GM18907 (cell line): ENCODE data around the gene ATP5F1D.
"Not testable (repeated sequence)": the region's sequence is repeated elsewhere in the genome, so short reads cannot be mapped to it uniquely, and the experiment has no call there.

Experiments used
- ATAC-seq: cut with Tn5 transposase; IDR thresholded peaks from one replicate; pipeline ENCODE4 v1.9.1; 2021; ENCODE audit warnings: mild to moderate bottlenecking, moderate library complexity; ENCODE audit not compliant: unreplicated experiment

Gene ATP5F1D

DNA sequence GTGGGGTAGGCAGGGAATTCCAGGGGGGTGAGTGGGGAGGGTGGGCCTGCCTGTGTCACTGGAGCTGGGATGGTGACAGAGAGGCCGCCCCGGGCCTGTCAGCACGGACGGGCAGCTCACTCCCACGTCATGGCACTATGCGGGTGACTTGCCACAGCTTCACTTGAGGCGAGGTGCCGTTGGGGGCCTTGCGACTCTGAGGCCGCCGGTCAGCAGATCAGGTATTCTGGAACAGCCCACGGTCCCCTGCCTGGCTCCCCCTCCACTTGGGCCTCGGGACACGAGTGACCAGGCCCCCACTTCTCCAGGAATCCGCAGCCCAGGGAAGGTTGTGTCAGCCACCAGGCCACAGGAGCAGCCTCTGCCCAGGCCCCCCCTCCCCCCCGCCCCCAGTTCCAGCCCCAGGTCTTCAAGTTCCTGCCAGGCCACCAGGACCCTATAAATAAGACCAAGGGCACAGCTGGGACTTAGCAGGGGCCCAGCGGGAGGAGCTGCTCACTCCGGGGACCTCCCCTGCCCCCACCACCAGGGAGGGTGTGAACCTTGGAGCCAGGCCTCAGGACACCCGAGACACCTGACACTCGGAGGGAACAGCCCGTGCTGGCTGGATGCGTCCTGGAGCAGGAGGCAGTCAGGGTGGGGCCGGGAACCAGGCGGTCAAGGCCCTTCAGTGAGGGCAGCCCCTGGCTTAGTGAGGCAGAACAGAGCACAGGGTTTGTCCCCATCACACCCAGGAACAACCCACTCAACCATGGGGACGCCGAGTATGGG, 4.1 kb downstream of the ATP5F1D start:
- ATAC-seq = no peak

- not testable (repeated sequence) for ATAC-seq
Measured at GRCh38 chr19:1246265-1247087, 4.9 kb downstream of the ATP5F1D start.

- ATAC-seq = no peak
Measured at GRCh38 chr19:1247748-1248138, 6.2 kb downstream of the ATP5F1D start.

- peak; percentile 14 for ATAC-seq
Measured at GRCh38 chr19:1248139-1248785, 6.7 kb downstream of the ATP5F1D start, which contains the start of gene MIDN. Gene MIDN, plus strand, starts transcription at chr19:1248583. Its CDS starts 1,714 bp downstream, at chr19:1250297.

DNA sequence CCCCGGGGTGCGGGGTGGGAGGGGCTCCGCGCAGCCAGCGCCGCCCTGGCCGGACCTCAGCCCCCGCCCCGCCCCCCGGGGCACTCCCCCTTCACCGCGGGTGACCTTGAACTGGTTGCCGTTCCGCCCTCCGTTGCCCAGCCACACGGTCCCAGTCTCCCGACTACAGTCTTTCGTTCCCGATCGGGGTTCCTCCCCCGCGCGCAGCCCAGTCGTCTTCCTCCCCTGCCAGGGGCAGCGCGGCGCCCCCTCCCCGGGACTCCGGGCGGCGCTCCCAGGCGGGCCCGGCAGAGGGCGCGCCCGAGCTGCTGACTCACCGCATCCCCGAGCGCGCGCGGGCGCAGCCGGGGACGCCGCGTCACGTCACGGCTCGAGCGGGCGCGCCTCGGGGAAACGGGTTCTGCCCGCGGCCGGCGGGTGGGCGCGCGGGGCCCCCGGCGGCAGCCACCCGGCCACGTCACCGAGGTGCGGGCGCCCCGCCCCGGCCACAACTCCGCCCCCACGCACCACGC, 7.3 kb downstream of the ATP5F1D start:
- ATAC-seq = peak; percentile 28

- ATAC-seq = peak; percentile 50
Measured at GRCh38 chr19:1249298-1249989, 7.9 kb downstream of the ATP5F1D start.

- ATAC-seq = no peak
Measured at GRCh38 chr19:1249990-1250436, 8.5 kb downstream of the ATP5F1D start.

- ATAC-seq = no peak
Measured at GRCh38 chr19:1250437-1251260, 9.1 kb downstream of the ATP5F1D start.

DNA sequence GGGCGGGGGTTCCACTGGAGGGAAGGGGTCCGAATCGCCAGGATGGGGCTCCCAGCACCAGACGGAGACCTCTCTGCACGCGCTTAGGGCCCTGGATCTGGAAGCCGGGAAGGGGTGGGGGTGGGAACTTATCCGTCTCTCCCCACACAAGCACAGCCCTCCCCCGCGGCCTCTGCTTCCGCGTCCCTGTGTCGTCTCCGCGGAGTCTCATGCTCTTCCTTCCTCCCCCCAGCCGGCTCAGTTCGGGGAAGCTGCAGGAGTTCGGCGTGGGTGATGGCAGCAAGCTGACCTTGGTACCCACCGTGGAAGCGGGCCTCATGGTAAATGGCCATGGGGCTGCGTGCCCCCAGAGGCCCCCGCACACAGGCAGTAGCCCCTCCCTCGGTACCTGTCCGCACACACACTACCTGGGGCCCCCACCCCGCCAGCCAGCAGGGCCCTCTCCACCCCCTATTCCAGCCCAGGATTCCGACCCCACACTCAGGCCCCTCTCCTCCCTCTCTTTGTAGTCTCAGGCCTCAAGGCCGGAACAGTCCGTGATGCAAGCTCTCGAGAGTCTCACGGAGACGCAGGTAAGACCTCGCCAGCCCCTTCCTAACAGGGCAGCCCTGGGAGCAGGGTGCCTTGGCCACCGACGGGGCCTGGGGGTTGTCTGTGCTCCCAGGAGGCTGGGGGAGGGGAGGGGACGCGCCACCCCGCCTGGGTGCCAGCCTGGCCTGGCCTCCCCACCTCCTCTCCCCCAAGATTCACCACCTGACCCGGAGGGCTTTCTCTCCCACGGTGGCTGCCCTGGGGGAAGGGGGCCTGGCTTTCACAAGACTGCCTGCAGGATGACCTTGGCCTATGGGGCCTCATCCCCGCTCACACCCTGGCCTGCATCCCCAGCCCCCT, 10.0 kb downstream of the ATP5F1D start:
- ATAC-seq = no peak

DNA sequence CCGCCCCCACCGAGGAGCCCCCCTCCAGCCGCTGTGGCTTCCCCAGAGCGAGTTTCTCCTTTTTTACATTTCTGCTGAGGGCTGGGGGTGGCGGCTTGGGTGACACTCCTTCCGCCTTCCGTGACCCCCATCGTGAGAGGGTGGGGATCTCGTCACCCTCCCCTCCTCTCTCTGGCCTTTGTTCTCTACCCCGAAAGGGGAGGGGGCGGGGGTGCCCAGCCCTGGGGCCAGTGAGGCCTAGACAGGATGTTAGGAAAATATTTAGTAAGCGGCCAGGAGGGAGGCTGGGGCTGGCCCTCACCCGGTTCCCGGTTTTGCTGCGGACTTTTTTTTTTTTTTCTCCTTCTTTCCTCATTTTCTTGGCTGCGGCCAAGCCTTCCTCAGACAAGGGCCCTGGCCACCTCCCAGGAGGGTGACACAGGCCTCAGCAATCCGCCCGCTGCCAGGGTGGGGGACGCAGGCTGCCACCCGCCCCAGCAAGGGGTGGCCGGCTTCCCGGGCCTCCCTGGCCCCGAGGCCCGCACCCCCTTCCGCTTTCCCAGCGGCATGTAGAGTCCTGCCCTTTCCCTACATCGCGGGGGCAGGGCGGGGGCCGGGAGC, 10.8 kb downstream of the ATP5F1D start:
- no peak for ATAC-seq

DNA sequence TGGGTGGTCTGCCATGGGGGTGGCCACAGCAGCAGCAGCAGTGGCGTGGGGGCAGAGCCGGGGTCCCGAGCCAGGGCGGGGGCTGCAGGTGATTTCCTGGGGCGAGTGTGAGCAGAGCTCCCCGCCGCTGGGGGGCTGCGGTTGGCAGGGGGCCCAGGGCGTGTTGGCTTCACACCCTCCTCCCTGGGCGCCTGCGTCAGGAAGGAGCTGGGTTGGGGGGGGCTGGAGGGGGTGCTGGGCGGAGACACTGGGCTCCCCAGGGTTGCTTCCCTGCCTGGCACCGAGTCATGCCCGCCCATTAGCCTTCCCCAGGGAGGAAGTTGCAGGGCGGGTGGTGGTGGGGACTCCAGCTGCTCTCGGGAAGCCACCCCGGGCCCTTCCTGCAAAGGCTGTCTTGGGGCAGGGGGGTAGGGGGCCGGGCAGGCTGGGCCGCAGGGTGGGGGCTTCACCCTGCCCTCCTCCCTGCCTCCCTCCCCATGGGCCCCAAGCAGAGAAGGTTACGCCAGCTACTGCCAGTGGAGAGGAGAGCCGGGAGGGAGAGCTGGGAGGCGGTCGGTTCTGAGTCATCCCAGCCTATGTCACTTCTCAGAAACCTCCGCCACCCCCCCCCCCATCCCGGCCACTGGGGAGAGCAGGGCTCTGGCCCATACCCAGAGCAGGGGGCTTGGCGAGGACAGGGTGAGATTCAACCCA, 11.4 kb downstream of the ATP5F1D start:
- no peak for ATAC-seq

DNA sequence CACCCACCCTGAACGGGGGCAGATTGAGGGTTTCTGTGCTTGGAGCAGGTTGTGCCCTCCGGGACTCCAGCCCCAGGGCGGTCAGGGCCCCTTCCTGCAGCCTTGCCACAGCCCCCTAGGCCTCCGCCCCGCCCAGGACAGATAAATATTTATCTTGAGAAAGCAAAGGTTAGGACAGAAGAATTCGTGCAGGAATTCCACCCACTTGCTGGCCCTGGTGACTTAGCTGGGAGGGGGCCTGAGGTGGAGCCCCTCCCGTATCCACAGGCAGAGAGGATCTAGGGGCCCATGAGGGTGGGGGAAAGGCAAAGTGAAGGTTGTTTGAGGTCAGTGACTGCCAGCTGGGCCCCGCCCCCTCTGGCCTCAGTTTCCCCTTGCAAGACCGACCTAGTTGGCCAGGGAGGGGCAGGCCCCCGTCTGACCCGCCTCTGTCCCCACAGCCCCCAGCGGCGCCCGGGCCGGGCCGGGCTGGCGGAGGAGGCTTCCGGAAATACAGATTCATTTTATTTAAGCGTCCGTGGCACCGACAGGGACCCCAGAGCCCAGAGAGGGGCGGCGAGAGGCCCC, 12.0 kb downstream of the ATP5F1D start:
- ATAC-seq = no peak

DNA sequence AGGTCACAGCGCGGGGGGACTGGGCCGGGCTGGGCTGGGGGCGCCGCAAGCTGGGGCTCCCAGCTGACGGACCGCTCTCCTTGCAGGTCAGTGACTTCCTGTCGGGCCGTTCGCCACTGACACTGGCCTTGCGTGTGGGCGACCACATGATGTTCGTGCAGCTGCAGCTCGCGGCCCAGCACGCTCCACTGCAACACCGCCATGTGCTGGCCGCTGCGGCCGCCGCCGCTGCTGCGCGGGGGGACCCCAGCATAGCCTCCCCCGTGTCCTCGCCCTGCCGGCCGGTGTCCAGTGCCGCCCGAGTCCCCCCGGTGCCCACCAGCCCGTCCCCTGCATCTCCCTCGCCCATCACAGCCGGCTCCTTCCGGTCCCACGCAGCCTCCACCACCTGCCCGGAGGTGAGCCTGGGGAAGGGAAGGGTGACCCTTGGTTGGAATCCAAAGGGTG, 12.6 kb downstream of the ATP5F1D start:
- ATAC-seq = no peak

- ATAC-seq = no peak
Measured at GRCh38 chr19:1254530-1255185, 13.1 kb downstream of the ATP5F1D start.

DNA sequence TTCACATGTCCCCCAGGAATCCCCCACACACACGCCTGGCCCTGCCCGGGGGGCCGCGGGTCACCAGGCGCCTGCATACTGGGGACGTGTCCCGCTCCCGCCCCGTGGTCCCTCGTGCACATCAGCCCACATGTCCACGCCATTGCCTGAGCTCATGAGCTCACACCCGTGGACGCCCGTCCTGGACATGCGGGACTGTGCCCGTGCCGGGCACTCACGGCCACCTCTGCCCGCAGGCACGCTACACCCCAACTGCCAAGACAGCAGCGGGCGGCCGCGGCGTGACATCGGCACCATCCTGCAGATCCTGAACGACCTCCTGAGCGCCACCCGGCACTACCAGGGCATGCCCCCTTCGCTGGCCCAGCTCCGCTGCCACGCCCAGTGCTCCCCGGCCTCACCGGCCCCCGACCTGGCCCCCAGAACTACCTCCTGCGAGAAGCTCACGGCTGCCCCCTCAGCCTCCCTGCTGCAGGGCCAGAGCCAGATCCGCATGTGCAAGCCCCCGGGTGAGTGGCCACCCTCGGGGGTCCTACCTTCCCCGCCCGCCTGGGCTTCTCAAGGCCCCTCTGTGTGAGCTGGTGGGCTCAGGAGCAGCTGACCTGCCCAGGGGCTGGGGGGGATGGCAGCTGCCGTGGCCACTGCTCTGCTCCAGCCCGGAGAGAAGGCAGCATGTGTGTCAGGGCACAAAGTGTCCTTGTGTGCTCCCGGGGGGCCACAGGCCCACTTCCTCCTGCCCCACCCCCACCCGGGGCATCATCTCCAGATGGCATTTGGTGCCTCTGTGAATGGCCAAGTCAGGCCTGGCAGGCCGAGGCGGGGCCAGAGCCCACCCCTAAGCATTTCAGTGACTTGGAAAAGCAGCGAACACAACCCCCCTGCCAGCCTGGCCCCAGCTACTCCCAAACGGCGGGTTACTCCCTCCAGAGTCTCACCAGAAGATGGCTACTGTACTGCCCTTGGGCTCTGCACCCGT, 13.9 kb downstream of the ATP5F1D start:
- no peak for ATAC-seq
